GM18508 (cell line): Measurements from ENCODE around the gene TMEM131.

Experiments
- ATAC-seq: cut with Tn5 transposase; IDR thresholded peaks from one replicate; pipeline ENCODE4 v1.9.1; 2021; ENCODE audit warnings: moderate number of reproducible peaks; ENCODE audit not compliant: insufficient read depth, unreplicated experiment

The TMEM131 gene

DNA sequence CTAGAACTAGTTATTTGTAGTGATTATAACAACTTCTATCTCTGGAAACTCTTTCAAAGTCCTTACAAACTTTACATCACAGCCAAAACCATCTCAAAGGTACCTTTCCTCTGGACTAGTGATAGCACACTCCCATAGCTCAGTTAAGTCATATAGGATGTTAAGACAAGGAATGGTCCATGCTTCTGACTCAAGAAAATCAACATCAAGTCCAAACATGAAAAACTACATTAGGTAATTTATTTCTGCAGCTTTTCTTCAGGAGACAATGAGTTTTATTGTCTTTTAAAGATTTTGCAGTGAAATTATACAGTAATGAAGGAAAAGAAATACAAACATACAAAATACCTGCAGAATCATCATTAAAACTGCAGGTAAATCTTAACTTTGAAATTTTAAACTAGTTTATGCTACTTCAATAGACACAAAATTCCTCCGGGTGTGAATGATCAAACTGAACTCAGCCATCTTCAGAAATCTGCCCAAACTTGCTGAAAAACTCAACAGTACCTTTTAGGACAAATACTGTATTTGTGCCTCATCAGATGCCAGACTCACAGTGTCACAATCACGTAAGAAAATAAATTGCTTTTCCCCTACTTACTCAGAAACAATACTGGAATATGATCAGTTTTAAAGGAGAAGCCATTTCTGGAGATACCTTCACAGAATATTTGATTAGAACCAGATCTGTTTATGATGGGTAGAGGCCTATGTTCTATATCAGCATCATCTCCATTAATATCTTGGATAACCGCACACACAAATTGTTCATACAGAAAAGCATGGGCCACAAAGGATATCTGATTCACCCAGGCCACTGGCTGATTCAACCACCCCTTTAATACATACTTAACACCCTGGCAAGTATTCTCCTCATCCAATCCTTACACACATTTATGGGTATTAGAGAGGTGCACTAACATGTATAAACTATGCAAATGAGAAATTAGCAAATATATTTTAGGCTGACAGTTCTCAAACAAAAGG lies 2.6 kb downstream of the TMEM131 start:
- no peak for ATAC-seq

GRCh38 chr2:97991081-97991856 lies 4.5 kb downstream of the TMEM131 start:
- ATAC-seq = no peak

DNA sequence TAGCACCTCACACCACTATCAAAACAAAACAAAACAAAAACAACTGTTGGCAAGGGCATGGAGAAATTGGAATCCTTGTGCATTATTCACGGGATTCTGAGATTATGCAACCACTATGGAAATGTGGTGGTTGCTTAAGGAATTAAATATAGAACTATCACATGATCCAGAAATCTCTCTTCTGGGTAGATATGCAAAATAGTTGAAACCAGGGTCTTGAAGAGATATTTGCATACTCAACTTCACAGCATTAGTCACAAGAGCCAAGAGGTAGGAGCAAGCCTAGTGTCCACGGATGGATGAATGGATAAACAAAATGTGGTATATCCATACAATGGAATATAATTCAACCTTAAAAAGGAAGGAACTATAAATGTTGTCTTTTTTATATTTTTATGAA lies 7.0 kb downstream of the TMEM131 start:
- ATAC-seq = no peak

GRCh38 chr2:97985998-97986397 lies 9.8 kb downstream of the TMEM131 start:
- no peak for ATAC-seq

- ATAC-seq = no peak
These were observed 12.1 kb downstream of the TMEM131 start for GRCh38 chr2:97983698-97984097.

DNA sequence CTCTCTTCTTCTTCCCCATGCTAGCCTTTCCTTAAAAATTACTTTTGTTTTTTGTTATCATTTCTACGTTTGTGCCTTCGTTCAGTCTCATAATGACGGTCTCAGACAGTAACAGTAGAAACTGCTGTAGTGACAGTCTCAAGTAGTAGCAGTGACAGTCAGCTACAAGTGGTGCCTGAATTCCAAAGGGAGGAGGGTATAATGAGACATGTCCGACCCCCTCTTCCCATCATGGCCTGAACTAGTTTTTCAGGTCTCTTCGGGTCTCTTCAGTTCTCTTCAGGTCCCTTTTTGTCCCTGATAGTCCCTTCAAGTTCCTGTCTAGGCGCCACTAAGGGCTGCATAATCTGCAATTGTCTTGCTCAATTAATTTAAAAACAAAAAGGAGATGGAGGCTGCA lies 12.6 kb downstream of the TMEM131 start:
- no peak for ATAC-seq

- no peak for ATAC-seq
These were observed 13.1 kb downstream of the TMEM131 start for GRCh38 chr2:97982621-97983020.

DNA sequence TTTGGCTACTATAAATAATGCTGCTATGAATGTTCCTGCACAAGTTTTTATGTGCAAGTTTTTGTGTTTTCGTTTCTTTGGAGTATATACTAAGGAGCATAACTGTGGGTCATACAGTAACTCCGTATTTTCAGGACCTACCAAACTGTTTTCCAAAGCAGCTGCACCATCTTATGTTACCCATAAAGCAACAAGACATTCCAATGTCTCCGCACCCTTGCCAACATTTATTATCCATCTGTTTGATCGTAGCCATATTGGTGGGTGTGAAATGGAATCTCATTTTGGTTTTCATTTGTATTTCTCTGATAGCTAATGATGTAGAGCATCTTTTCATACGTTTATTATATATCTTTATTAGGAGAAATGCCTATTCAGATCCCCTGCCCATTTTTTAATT lies 13.8 kb downstream of the TMEM131 start:
- no peak for ATAC-seq

GRCh38 chr2:97979904-97980303 lies 15.8 kb downstream of the TMEM131 start:
- ATAC-seq = no peak

DNA sequence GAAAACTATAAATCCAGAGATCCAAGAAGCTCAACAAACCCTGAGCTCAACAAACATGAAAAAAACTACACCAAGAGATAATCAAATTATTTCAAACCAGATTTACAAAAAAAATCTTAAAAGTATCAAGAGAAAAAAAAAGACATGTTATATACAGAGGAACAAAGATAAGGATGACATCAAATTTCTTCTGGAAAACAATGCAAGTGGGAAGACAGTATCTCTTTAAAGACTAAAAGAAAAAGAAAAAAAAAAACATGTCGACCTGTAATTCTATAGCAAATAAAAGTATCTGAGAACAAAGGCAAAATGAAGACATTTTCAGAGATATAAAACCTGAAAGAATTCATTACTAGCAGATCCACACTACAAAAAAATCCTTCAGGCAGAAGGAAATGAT lies 21.3 kb downstream of the TMEM131 start:
- no peak for ATAC-seq

- no peak for ATAC-seq
These were observed 25.3 kb downstream of the TMEM131 start for GRCh38 chr2:97970293-97971060.

DNA sequence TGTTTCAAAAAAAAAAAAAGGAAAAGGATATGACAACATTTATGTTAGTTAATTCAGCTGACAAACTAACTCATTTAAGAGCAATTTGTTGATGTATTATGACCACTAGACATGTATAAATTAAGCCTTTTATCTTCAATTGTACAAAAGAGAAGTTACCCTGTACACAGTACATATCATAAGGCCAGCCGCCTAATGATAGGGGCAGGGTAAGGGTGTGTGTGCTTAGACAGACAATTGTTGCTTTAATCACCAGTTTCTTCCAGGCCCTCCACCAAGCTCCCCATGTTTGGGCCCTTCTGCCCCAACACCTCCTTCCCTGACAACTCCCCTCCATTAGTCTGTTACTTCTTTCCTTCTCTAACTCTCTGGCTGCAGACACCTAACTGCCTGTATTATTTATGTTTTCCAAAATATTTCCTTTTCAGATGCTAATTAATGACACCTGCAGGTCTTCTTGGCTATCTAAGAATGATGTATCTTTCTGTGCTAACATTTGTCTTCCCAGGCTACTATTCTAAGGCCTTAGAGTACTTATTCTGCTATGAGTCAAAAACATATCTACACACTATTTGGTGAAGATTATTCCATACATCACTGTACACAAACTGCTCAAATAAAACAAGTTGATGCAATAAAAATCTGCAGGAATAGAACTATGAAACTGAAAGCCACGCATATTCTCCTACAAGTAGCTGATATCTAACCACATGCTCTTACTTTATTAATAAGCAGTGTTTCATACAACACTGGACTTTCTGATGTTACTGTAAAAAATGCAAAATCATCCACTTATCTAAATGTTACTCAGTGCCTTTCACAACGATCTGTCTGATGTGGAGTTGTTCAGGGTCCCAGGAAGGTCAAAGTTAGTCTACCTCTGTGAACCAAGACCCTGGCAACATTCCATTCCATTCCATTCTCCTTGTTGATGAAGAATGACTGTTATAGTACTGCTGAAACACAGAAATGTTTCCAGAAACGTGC lies 26.4 kb downstream of the TMEM131 start:
- no peak for ATAC-seq

DNA sequence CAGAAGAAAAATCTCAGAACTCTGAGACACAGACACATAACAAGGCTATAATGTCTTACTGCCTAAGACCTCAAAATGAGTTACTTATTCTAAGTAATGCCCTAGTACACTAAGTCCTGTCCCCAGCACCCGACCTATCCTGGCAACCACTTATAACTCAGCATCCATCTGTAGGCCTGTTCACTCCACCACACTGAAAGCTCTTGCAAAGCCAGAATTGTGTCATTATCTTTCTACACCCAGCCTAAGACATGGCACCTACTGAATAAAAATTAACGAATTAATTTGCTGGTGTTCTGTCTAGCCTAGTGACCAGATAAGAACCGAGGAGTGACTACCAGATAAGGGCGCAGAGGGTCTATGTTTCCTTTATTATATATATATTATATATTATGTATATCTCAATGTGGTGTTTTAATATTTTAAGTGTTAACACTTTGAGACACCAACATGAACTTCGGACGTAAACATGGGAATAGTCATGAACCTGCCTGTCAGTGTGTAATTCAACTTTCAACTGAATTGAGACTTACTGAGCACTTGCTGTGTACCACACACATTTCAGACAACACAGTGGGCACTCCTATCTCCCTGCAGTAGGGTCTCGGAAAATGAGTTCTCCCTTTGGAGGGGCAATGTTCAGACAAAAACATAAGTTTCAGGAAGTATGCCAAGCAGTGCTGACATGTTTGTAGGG lies 27.7 kb downstream of the TMEM131 start:
- no peak for ATAC-seq

GRCh38 chr2:97967216-97967592 lies 28.5 kb downstream of the TMEM131 start:
- no peak for ATAC-seq

- no peak for ATAC-seq
These were observed 29.1 kb downstream of the TMEM131 start for GRCh38 chr2:97966545-97967215.

DNA sequence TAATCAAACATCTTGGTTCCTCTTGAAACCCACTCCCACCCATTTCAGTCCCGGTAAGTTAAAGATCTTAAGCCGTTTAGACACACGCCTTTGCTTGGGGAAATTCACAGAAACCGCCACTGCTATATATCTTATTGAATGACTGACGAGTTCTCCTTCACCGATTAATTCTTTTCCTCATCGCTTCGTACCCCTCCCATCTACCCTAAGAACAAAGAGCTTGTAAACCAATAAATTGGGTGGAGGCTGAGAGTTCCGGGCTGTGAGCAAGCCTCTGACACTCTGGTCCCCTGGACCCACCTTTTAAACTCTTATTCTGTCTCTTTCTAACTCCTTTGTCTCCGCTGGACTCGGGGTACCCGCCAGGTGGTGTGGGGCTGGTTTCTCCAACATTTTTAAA lies 30.6 kb downstream of the TMEM131 start:
- no peak for ATAC-seq

DNA sequence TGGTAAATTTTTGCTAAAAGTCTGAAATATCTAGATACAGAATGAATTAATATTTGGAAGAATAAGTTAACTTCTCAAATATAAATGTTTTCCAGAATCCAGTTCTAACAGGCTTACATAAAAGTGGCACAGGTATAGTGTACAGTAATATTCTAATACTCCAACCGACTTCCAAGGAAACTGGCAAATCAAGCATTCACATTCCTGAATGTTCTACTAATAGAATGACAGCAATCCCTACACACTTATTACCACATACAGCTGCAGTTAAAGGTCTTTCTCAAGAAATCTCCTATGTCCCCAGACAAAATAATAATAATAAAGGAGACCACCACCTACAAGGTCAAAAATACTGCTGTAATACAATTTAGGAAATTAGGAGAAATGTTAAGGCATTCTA lies 31.9 kb downstream of the TMEM131 start:
- no peak for ATAC-seq

DNA sequence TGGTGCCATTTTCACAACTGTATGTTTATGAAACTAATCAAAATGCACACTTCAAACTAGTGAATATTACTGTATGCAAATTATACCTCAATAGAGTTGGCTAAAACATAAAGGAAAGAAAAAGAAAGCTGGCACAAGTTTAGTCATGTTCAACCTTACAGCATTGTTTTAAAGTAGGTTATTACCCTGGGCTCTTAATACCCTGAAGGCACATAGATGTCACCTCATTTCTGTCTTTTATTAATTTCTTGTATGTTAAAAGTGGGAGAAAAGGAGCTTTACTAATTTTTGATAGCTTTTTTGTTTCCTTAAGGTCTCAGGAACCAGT lies 32.7 kb downstream of the TMEM131 start:
- no peak for ATAC-seq

GRCh38 chr2:97961534-97961933 lies 34.2 kb downstream of the TMEM131 start:
- ATAC-seq = no peak
